Measurements from ENCODE around the gene CRLF1. TPM values are rescaled to one million over a fixed set of nuclear protein-coding genes. Genes with fewer than 3 reads are reported as not detected.
A peak's percentile ranks its signal among the peaks of the same experiment; 100 is the strongest.

CRLF1 gene
- total and polyA plus RNA-seq, 2 of the 8 experiments (the other 6 are each of a cell fraction or from before 2014, with no cell fraction given), result 7.2 to 10.3 TPM

GRCh38 chr19:18597809-18598660, 8.6 kb downstream of the CRLF1 start:
- no peak overlapping the region for H3K56ac ChIP-seq (replicated peaks; ENCODE audit: insufficient read length, low read depth, low read length)
- H3K27me3 ChIP-seq (replicated peaks in 1 of 4; ENCODE audit: control insufficient read depth in 3 of 4, extremely low read depth in 1 of 4, insufficient read depth in 3 of 4, low read length in 3 of 4), result peaks cover 3 to 23% (median 19%) of the 10 kb centered on the region in 4 experiments
- no peak overlapping the region for H3K14ac ChIP-seq (ENCODE audit: insufficient read length)
- H4K5ac ChIP-seq (ENCODE audit: insufficient read length, low read depth, low read length), result no peak overlapping the region
- WGBS, 2 experiments (ENCODE audit: extremely low coverage in 1 of 2, insufficient coverage in 1 of 2, insufficient read length in 1 of 2, insufficient replicate concordance in 2 of 2, low coverage in 1 of 2, low lambda C conversion rate in 2 of 2, missing lambda C conversion rate in 1 of 2), result 71% methylated on average over 13 of the region's 25 CpGs; no CpG with 5 or more reads in 1 of the 2 experiments
- no peak overlapping the region for H3K4me3 ChIP-seq (ENCODE audit: extremely low read depth in 1 of 4, insufficient read depth in 2 of 4, low read depth in 3 of 4, low read length in 4 of 4)
- no peak overlapping the region for H2BK15ac ChIP-seq (ENCODE audit: low read length)
- H3K23ac ChIP-seq (ENCODE audit: insufficient read length), result no peak overlapping the region
- FAIRE-seq (no peak), DNase-seq (ENCODE audit: low read depth in 1 of 2, low spot score in 2 of 2) (no peak)
- peaks cover 0 to 1% of the 10 kb centered on the region in 2 experiments for H4K20me1 ChIP-seq (replicated peaks in 1 of 2; ENCODE audit: control insufficient read depth in 1 of 2, insufficient read depth in 2 of 2, low read length in 2 of 2)
- peak overlapping the region; percentile 52; the same call in 1 of the 2 replicates for H2BK5ac ChIP-seq (ENCODE audit: low read depth, low read length)
- no peak overlapping the region for H3K27ac ChIP-seq (ENCODE audit: low read depth, low read length)
- H3K4ac ChIP-seq (replicated peaks; ENCODE audit: insufficient read length, low read depth, low read length), result peak overlapping the region; percentile 33
- no peak overlapping the region for H3K9ac ChIP-seq (replicated peaks in 1 of 4; ENCODE audit: extremely low read depth in 1 of 4, low read depth in 3 of 4, low read length in 3 of 4)
- H3K23me2 ChIP-seq (ENCODE audit: low read depth, low read length), result peaks cover 6% of the 10 kb centered on the region
- peak overlapping the region; percentile 14 for H4K91ac ChIP-seq (replicated peaks; ENCODE audit: insufficient read length, low read length)
- H3K4me1 ChIP-seq (replicated peaks in 1 of 4; ENCODE audit: control insufficient read depth in 3 of 4, insufficient read depth in 4 of 4, low read length in 3 of 4), result peaks cover 0 to 30% (median 24%) of the 10 kb centered on the region in 4 experiments; a peak in 6 of 7 replicates
- CTCF ChIA-PET (ENCODE audit: partially characterized antibody), result interaction anchor here (0.6 to 12.5 kb wide), 8 partner anchors 11 to 147 kb away, joined by 3 to 139 read pairs (median 4); partner anchors contain the start of gene REX1BD
- peak overlapping the region; percentile 51 for H3K18ac ChIP-seq (ENCODE audit: extremely low read depth, low read length)
- H3K9me3 ChIP-seq (ENCODE audit: insufficient read depth in 2 of 2, low read depth in 1 of 2, low read length in 1 of 2), result no peaks in the 10 kb centered on the region
- peak overlapping the region; percentile 87; the same call in 1 of the 2 replicates for H2BK12ac ChIP-seq (ENCODE audit: low read depth, low read length)
- H3K36me3 ChIP-seq (ENCODE audit: control insufficient read depth in 2 of 4, insufficient read depth in 4 of 4, low read length in 3 of 4), result no peaks in the 10 kb centered on the region
- H3K4me2 ChIP-seq (ENCODE audit: insufficient read depth in 1 of 2, low read depth in 2 of 2, low read length in 2 of 2), result no peak overlapping the region
- no peak overlapping the region for H2BK120ac ChIP-seq (replicated peaks; ENCODE audit: low read depth, low read length)
- TF ChIP-seq CTBP2 (IDR thresholded peaks at IDR 0.05; ENCODE audit: borderline replicate concordance, insufficient read depth, insufficient read length, low read length) (no peak), SIRT6 (IDR thresholded peaks at IDR 0.05; ENCODE audit: low read length) (no peak), SP2 (IDR thresholded peaks at IDR 0.05; ENCODE audit: low read length) (no peak)
- no peak overlapping the region for H4K8ac ChIP-seq (ENCODE audit: extremely low read depth, insufficient read depth, low read length)
- H2AFZ ChIP-seq (ENCODE audit: low read length), result no peak overlapping the region
- H2AK5ac ChIP-seq (ENCODE audit: low read depth, low read length), result peak overlapping the region; percentile 75; the same call in 1 of the 2 replicates
- H3K79me2 ChIP-seq (ENCODE audit: control insufficient read depth in 1 of 2, insufficient read depth in 2 of 2, low read length in 2 of 2), result no peaks in the 10 kb centered on the region
- H2BK20ac ChIP-seq (ENCODE audit: low read length), result peak overlapping the region; percentile 61; the same call in 1 of the 2 replicates
- POLR2A ChIA-PET (ENCODE audit: partially characterized antibody), result interaction anchor here (0.8 to 3.1 kb wide), 4 partner anchors 8 to 26 kb away, joined by 3 to 18 read pairs (median 8); partner anchors contain the start of genes REX1BD and UBA52
- no peaks in the 10 kb centered on the region for H3K79me1 ChIP-seq (ENCODE audit: low read depth, low read length)

Data from H1 (cell line).